ENCODE results near the gene CBLIF. TPM values are rescaled to one million over a fixed set of nuclear protein-coding genes. Genes with fewer than 3 reads are reported as not detected.
"Not testable (repeated sequence)": the region's sequence is repeated elsewhere in the genome, so short reads cannot be mapped to it uniquely, and the experiment has no call there.

CBLIF gene
- total and polyA plus RNA-seq, 3 donors from 2014 or later: 0.37 to 0.54 TPM; not detected in 1

DNA sequence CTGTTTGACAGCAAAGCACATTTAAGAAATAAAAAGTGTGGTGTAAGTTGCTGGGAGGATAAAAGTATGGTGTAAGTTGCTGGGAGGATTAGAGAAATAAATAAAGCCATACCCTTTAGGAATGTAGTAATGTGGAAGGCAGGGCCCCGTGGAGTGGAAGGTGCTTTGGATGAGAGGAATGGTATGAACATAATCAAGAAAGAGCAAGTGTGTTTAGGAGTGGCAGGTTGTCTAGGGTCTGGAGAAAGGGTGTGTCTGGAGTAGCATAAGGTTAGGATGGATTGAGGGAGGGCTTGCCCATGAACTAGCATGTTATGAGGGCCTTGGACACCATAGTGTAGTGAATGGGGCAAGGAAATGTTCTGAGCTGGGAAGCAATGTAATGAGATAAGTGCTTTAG lies 52.8 kb downstream of the CBLIF start:
- Histone ChIP-seq H3K4me3 (no peak overlapping the region), H3K9me3 (no peaks in the 10 kb centered on the region), H3K27me3 (no peaks in the 10 kb centered on the region), H3K27ac (no peak overlapping the region), H3K4me1 (no peaks in the 10 kb centered on the region), H3K36me3 (ENCODE audit: low read depth, missing control alignments) (no peaks in the 10 kb centered on the region)
- TF ChIP-seq POLR2A (IDR thresholded peaks at IDR 0.05) (no peak), CTCF (IDR thresholded peaks at IDR 0.05) (no peak)
- intact Hi-C loops (cut with DNase I; ENCODE audit: low total_unique reads): no loop called here
- 84 to 96% methylated on average over 1 of the region's 1 CpG for whole genome bisulfite sequencing, 2 donors
- DNase-seq: no peak

DNA sequence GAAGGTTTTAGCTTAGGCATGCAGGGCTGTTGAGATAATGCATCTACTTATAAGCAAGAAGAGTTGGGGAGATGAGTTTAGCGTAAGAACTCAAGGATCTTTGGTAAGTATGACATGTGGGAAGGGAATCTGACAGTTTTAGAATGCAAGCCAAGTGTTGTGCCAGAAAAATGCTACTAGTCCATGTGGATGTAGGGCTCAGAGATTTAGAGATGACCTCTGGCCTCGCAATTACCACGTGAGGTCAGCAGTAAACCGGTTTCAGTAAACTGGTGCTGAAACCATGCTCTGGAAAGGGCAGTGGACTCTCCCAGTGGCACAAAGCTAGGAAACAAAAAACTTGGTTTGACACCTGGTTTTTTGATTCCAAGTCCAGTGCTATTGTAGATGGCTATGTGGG lies 53.7 kb downstream of the CBLIF start:
- Histone ChIP-seq H3K4me3 (no peak overlapping the region), H3K9me3 (no peaks in the 10 kb centered on the region), H3K27ac (no peak overlapping the region), H3K4me1 (no peaks in the 10 kb centered on the region), H3K27me3 (no peaks in the 10 kb centered on the region), H3K36me3 (ENCODE audit: low read depth, missing control alignments) (no peaks in the 10 kb centered on the region)
- intact Hi-C loops (cut with DNase I; ENCODE audit: low total_unique reads): no loop called here
- WGBS, 2 donors: 80 to 91% methylated on average over 4 of the region's 4 CpGs
- TF ChIP-seq CTCF (IDR thresholded peaks at IDR 0.05): no peak
- TF ChIP-seq POLR2A (IDR thresholded peaks at IDR 0.05): no peak
- no peak for DNase-seq

DNA sequence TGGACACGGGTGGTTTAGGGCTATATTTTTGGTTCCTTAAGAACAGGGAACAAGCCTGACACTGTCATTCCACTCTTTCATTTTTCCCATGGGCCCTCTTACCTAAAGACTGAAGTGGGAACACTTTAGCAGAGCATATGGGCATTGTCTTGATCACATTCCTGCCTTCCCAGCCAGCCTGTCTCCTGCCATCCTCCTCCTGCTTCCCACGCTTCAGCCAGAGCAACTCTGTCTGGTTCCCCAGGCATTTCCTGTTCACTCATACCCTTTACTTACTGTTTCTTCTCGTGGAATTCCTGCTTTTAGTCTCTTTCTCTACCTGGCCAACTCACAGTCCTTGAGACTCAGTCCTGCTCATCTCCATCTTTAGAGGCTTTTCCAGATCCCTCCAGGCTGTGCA lies 57.5 kb downstream of the CBLIF start:
- 72 to 73% methylated on average over 3 of the region's 3 CpGs for WGBS, 2 donors
- intact Hi-C loops (cut with DNase I; ENCODE audit: low total_unique reads): no loop called here
- DNase-seq: no peak
- no peaks in the 10 kb centered on the region for H3K36me3 ChIP-seq (ENCODE audit: low read depth, missing control alignments)
- H3K9me3 ChIP-seq: no peaks in the 10 kb centered on the region
- H3K4me3 ChIP-seq: no peak overlapping the region
- no peak overlapping the region for H3K27ac ChIP-seq
- TF ChIP-seq CTCF (IDR thresholded peaks at IDR 0.05): no peak
- TF ChIP-seq POLR2A (IDR thresholded peaks at IDR 0.05): no peak
- H3K27me3 ChIP-seq: no peaks in the 10 kb centered on the region
- no peaks in the 10 kb centered on the region for H3K4me1 ChIP-seq

DNA sequence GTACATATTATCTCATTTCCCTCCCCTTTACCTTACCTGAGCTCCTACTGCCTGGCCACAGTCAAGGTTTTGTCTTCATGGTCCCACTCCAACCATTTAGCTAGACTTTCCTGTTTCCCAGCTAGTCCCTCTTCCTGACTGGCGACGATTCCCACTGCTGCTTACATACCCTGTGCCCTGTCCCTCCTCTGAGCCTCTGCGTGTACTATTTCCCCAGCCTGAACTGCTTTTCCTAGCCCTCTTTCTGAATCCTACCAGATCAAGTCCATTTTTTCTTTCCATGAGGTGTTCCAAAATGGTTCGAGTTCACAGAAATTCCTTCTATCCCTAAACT lies 58.1 kb downstream of the CBLIF start:
- H3K4me1 ChIP-seq: no peaks in the 10 kb centered on the region
- TF ChIP-seq CTCF (IDR thresholded peaks at IDR 0.05) (no peak), POLR2A (IDR thresholded peaks at IDR 0.05) (no peak)
- no peak overlapping the region for H3K27ac ChIP-seq
- no peaks in the 10 kb centered on the region for H3K9me3 ChIP-seq
- no peaks in the 10 kb centered on the region for H3K36me3 ChIP-seq (ENCODE audit: low read depth, missing control alignments)
- 76 to 91% methylated on average over 4 of the region's 4 CpGs for WGBS, 2 donors
- no peak for DNase-seq
- no peaks in the 10 kb centered on the region for H3K27me3 ChIP-seq
- no peak overlapping the region for H3K4me3 ChIP-seq
- intact Hi-C loops (cut with DNase I; ENCODE audit: low total_unique reads): no loop called here

DNA sequence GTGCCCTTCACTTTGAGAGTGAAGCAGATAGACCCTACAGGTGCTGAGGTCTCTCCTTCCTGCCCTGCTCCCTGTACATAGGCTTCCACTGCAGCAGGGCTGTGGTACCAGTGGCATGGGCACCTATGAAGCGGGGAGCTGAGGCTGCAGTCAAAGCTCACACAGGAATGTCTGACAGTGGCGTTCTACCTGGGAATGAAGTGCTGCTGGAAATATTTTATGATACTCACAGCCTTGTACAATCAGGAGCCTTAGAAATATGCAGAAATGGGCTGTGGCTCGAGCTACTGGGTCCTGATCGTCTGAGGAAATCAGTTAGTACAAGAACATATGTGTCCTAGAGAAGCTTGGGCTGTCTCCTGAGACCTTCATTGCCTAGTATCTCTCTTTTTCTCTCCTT lies 59.5 kb downstream of the CBLIF start:
- WGBS, 2 donors: 93 to 96% methylated on average over 4 of the region's 4 CpGs
- no peaks in the 10 kb centered on the region for H3K9me3 ChIP-seq
- no peak overlapping the region for H3K27ac ChIP-seq
- no peaks in the 10 kb centered on the region for H3K36me3 ChIP-seq (ENCODE audit: low read depth, missing control alignments)
- H3K4me1 ChIP-seq: no peaks in the 10 kb centered on the region
- H3K27me3 ChIP-seq: no peaks in the 10 kb centered on the region
- intact Hi-C loops (cut with DNase I; ENCODE audit: low total_unique reads): no loop called here
- TF ChIP-seq CTCF (IDR thresholded peaks at IDR 0.05) (no peak), POLR2A (IDR thresholded peaks at IDR 0.05) (no peak)
- H3K4me3 ChIP-seq: no peak overlapping the region
- DNase-seq: no peak

GRCh38 chr11:59784441-59784840 lies 60.9 kb downstream of the CBLIF start:
- H3K4me1 ChIP-seq; H3K27me3 ChIP-seq; DNase-seq; H3K27ac ChIP-seq; H3K4me3 ChIP-seq; H3K36me3 ChIP-seq (ENCODE audit: low read depth, missing control alignments); H3K9me3 ChIP-seq; intact Hi-C loops (cut with DNase I; ENCODE audit: low total_unique reads): not testable (repeated sequence)
- 86 to 87% methylated on average over 5 of the region's 5 CpGs for WGBS, 2 donors

All from testis (tissue), 3 donors.